Kidney (tissue), 14 donors: ENCODE results near the gene FAM83E. TPM values are rescaled to one million over a fixed set of nuclear protein-coding genes. Genes with fewer than 3 reads are reported as not detected.

ENCODE experiments used
- DNase-seq, 5 donors: peaks; one replicate each; pipeline ENCODE4 v3.0.0-alpha.2; 2013 to 2020
- FAIRE-seq: peaks from 2 replicates; lab custom pipeline; 2012; peaks lifted over from hg19 to GRCh38; lab: Jason Lieb, UNC
- H3K27ac ChIP-seq, 2 donors: one replicate each; pipeline ENCODE4 v1.7.0; 2013; ENCODE audit warnings: low read depth in 2 of 2, low read length in 2 of 2, inconsistent platforms in 1 of 2
- H3K27me3 ChIP-seq: one replicate; pipeline ENCODE4 v1.7.1; 2013; ENCODE audit warnings: low read length, inconsistent platforms; ENCODE audit not compliant: control insufficient read depth, insufficient read depth
- H3K36me3 ChIP-seq, 3 donors: one replicate each; pipeline versions ENCODE4 v1.7.0 to v1.7.1; 2013; ENCODE audit warnings: low read length in 3 of 3, control low read depth in 1 of 3, inconsistent platforms in 1 of 3; ENCODE audit not compliant: insufficient read depth in 3 of 3, control insufficient read depth in 2 of 3
- H3K4me1 ChIP-seq, 3 donors: one replicate each; pipeline versions ENCODE4 v1.7.0 to v1.7.1; 2013; ENCODE audit warnings: low read length in 3 of 3, inconsistent platforms in 1 of 3, low read depth in 1 of 3; ENCODE audit not compliant: control insufficient read depth in 2 of 3, insufficient read depth in 2 of 3
- H3K4me3 ChIP-seq, 3 donors: one replicate each; pipeline versions ENCODE4 v1.7.0 to v1.8.1; 2013; ENCODE audit warnings: low read length in 3 of 3, control low read depth in 1 of 3, inconsistent platforms in 1 of 3
- H3K9ac ChIP-seq, 3 donors: one replicate each; pipeline versions ENCODE4 v1.7.0 to v1.7.1; 2013; ENCODE audit warnings: low read length in 3 of 3, control low read depth in 1 of 3, inconsistent platforms in 1 of 3
- H3K9me3 ChIP-seq, 3 donors: one replicate each; pipeline versions ENCODE4 v1.7.0 to v1.7.1; 2013; ENCODE audit warnings: low read length in 3 of 3, control low read depth in 1 of 3, inconsistent platforms in 1 of 3; ENCODE audit not compliant: control insufficient read depth in 2 of 3, insufficient read depth in 1 of 3
- CTCF ChIP-seq: IDR thresholded peaks from 3 replicates; pipeline ENCODE4 v1.5.1; 2012; ENCODE audit warnings: mild to moderate bottlenecking, moderate library complexity, borderline replicate concordance; ENCODE audit not compliant: insufficient read depth; ENCODE audit errors: extremely low read depth
- intact Hi-C: fragments of 100-400 bp; cut with DNase I; formaldehyde crosslinking; loops from one replicate; pipeline ENCODE4 v1.11.1; 2022
- polyA plus RNA-seq: library from polyadenylated mRNA; stranded (reverse); fragments of 350-450 nt; fragmentation: Illumina TruSeq; extraction: RNeasy Lipid Tissue Mini Kit (QIAGEN cat#74804); gene quantifications from one replicate; pipeline ENCODE4 v1.2.3, GENCODE V29; 2014; ENCODE audit warnings: low read depth, low replicate concordance; ENCODE audit not compliant: insufficient read depth
- total RNA-seq: library from RNA; stranded (reverse); fragmentation: NEBNext Ultra II Directional; extraction: Animal tissue kit (Norgen Biotek cat#: 25700); gene quantifications from one replicate; pipeline ENCODE4 v1.2.1, GENCODE V29; 2021
- donor health status: control.
- donor health status: control.
- donor health status: control.
- donor health status: control.
- donor health status: control.
- donor health status: DM: yes; HTN: yes; CAD: no.
- donor health status: Normal renal cell carcinoma (clear cell type).

FAM83E gene
- total and polyA plus RNA-seq, 2 donors from 2014 or later: 0.41 to 15.9 TPM

- FAIRE-seq: no peak
Observed at GRCh38 chr19:48637948-48638830, 23.3 kb upstream of the FAM83E start.

GRCh38 chr19:48637449-48637947 is 22.6 kb upstream of the FAM83E start:
- Histone ChIP-seq H3K27me3 (no peaks in the 10 kb centered on the region), H3K4me3 (peak overlapping the region; percentile 81 to 93 (median 85)), H3K4me1 (peaks cover 8 to 32% (median 29%) of the 10 kb centered on the region in 3 donors), H3K9me3 (no peaks in the 10 kb centered on the region), H3K27ac (peak overlapping the region; percentile 98 to 99), H3K36me3 (peaks cover 0 to 2% (median 0%) of the 10 kb centered on the region in 3 donors), H3K9ac (peak overlapping the region; percentile 59 to 94 (median 91))
- FAIRE-seq (peak; percentile 66), DNase-seq (peak; percentile 100)
- TF ChIP-seq CTCF: peak; percentile 14
- intact Hi-C loops: no loop called here

More at GRCh38 chr19:48637948-48638830, 23.3 kb upstream of the FAM83E start:
- Histone ChIP-seq H3K4me1 (peaks cover 8 to 26% (median 23%) of the 10 kb centered on the region in 3 donors), H3K36me3 (peaks cover 0 to 2% (median 0%) of the 10 kb centered on the region in 3 donors), H3K9ac (peak overlapping the region; percentile 77 to 94 (median 91)), H3K4me3 (peak overlapping the region; percentile 81 to 93 (median 85)), H3K9me3 (no peaks in the 10 kb centered on the region), H3K27me3 (no peaks in the 10 kb centered on the region), H3K27ac (peak overlapping the region; percentile 98 to 99)
- TF ChIP-seq CTCF: no peak
- intact Hi-C loops: no loop called here
- peak; percentile 95 to 98 (median 97) for DNase-seq

- H3K4me3 ChIP-seq: peak within 1 kb of the TSS; percentile 81 to 93 (median 85)
- H3K9me3 ChIP-seq: no peaks in the 10 kb centered on the region
- H3K27me3 ChIP-seq: no peaks in the 10 kb centered on the region
- intact Hi-C loops: no loop called here
- peaks cover 0 to 2% (median 0%) of the 10 kb centered on the region in 3 donors for H3K36me3 ChIP-seq
- H3K4me1 ChIP-seq: peaks cover 8 to 32% (median 29%) of the 10 kb centered on the region in 3 donors
- FAIRE-seq (no peak), DNase-seq (peak in 2 of 5 donors; percentile 77 to 92)
- H3K27ac ChIP-seq: peak within 1 kb of the TSS; percentile 98 to 99
- TF ChIP-seq CTCF: no peak
- peak within 1 kb of the TSS; percentile 59 to 96 (median 91) for H3K9ac ChIP-seq
Observed at GRCh38 chr19:48636859-48637448, 22.1 kb upstream of the FAM83E start, which contains the start of gene DBP. Gene DBP, minus strand, starts transcription at chr19:48637379. Its CDS starts 385 bp downstream, at chr19:48636994.
